IPS-18a (cell line): ENCODE measurements around the gene REEP2.

Experiments
- H3K27ac ChIP-seq: one replicate; pipeline ENCODE4 v1.5.1; 2013; ENCODE audit warnings: low read length
- H3K27me3 ChIP-seq: one replicate; pipeline ENCODE4 v1.6.1; 2013; ENCODE audit warnings: mild to moderate bottlenecking, low read length; ENCODE audit not compliant: control insufficient read depth, insufficient read depth
- H3K36me3 ChIP-seq: one replicate; pipeline ENCODE4 v1.6.1; 2013; ENCODE audit warnings: low read depth, low read length; ENCODE audit not compliant: control insufficient read depth
- H3K4me1 ChIP-seq: one replicate; pipeline ENCODE4 v1.6.1; 2013; ENCODE audit warnings: low read depth, low read length; ENCODE audit not compliant: control insufficient read depth
- H3K4me3 ChIP-seq: one replicate; pipeline ENCODE4 v1.5.1; 2013; ENCODE audit warnings: low read length
- H3K9ac ChIP-seq: one replicate; pipeline ENCODE4 v1.6.1; 2013; ENCODE audit warnings: mild to moderate bottlenecking, low read length, moderate library complexity
- H3K9me3 ChIP-seq: one replicate; pipeline ENCODE4 v1.6.1; 2013; ENCODE audit warnings: low read depth, low read length; ENCODE audit not compliant: control insufficient read depth

The REEP2 gene

GRCh38 chr5:138450971-138451370 lies 12.1 kb downstream of the REEP2 start:
- Histone ChIP-seq H3K4me3 (no peak overlapping the region), H3K9me3 (no peaks in the 10 kb centered on the region), H3K4me1 (peaks cover 20% of the 10 kb centered on the region), H3K36me3 (no peaks in the 10 kb centered on the region), H3K9ac (no peak overlapping the region), H3K27ac (no peak overlapping the region), H3K27me3 (no peaks in the 10 kb centered on the region)

- peaks cover 20% of the 10 kb centered on the region for H3K4me1 ChIP-seq
- H3K27me3 ChIP-seq = no peaks in the 10 kb centered on the region
- no peak overlapping the region for H3K9ac ChIP-seq
- no peaks in the 10 kb centered on the region for H3K36me3 ChIP-seq
- H3K27ac ChIP-seq = no peak overlapping the region
- H3K4me3 ChIP-seq = no peak overlapping the region
- H3K9me3 ChIP-seq = no peaks in the 10 kb centered on the region
These were observed 13.9 kb downstream of the REEP2 start for GRCh38 chr5:138452720-138453119.

GRCh38 chr5:138453590-138453989 lies 14.7 kb downstream of the REEP2 start:
- H3K27me3 ChIP-seq = no peaks in the 10 kb centered on the region

GRCh38 chr5:138454121-138454520 lies 15.3 kb downstream of the REEP2 start:
- Histone ChIP-seq H3K4me1 (peaks cover 15% of the 10 kb centered on the region), H3K27ac (no peak overlapping the region), H3K9ac (no peak overlapping the region), H3K27me3 (no peaks in the 10 kb centered on the region), H3K4me3 (no peak overlapping the region), H3K9me3 (no peaks in the 10 kb centered on the region), H3K36me3 (no peaks in the 10 kb centered on the region)

More at GRCh38 chr5:138453590-138453989, 14.7 kb downstream of the REEP2 start:
- peaks cover 20% of the 10 kb centered on the region for H3K4me1 ChIP-seq
- no peak overlapping the region for H3K9ac ChIP-seq
- no peaks in the 10 kb centered on the region for H3K36me3 ChIP-seq
- no peak overlapping the region for H3K4me3 ChIP-seq
- no peaks in the 10 kb centered on the region for H3K9me3 ChIP-seq
- H3K27ac ChIP-seq = no peak overlapping the region

GRCh38 chr5:138455232-138455930 lies 16.5 kb downstream of the REEP2 start:
- H3K9me3 ChIP-seq = no peaks in the 10 kb centered on the region
- H3K4me1 ChIP-seq = peaks cover 11% of the 10 kb centered on the region
- H3K27ac ChIP-seq = no peak overlapping the region
- no peaks in the 10 kb centered on the region for H3K27me3 ChIP-seq
- no peak overlapping the region for H3K4me3 ChIP-seq
- no peaks in the 10 kb centered on the region for H3K36me3 ChIP-seq
- H3K9ac ChIP-seq = no peak overlapping the region

- H3K9ac ChIP-seq = no peak overlapping the region
- H3K4me3 ChIP-seq = no peak overlapping the region
- no peak overlapping the region for H3K27ac ChIP-seq
- H3K9me3 ChIP-seq = no peaks in the 10 kb centered on the region
- peaks cover 16% of the 10 kb centered on the region for H3K4me1 ChIP-seq
- no peaks in the 10 kb centered on the region for H3K27me3 ChIP-seq
- no peaks in the 10 kb centered on the region for H3K36me3 ChIP-seq
These were observed 18.8 kb downstream of the REEP2 start for GRCh38 chr5:138457531-138458275.

- Histone ChIP-seq H3K4me3 (no peak overlapping the region), H3K9ac (no peak overlapping the region), H3K4me1 (peaks cover 16% of the 10 kb centered on the region), H3K9me3 (no peaks in the 10 kb centered on the region), H3K36me3 (no peaks in the 10 kb centered on the region), H3K27me3 (no peaks in the 10 kb centered on the region), H3K27ac (no peak overlapping the region)
These were observed 19.5 kb downstream of the REEP2 start for GRCh38 chr5:138458384-138458783.

- Histone ChIP-seq H3K4me3 (no peak overlapping the region), H3K4me1 (peaks cover 16% of the 10 kb centered on the region), H3K9ac (no peak overlapping the region), H3K9me3 (no peaks in the 10 kb centered on the region), H3K36me3 (no peaks in the 10 kb centered on the region), H3K27ac (no peak overlapping the region), H3K27me3 (no peaks in the 10 kb centered on the region)
These were observed 20.0 kb downstream of the REEP2 start for GRCh38 chr5:138458856-138459255.

- H3K36me3 ChIP-seq = no peaks in the 10 kb centered on the region
- H3K4me3 ChIP-seq = no peak overlapping the region
- no peaks in the 10 kb centered on the region for H3K27me3 ChIP-seq
- H3K9ac ChIP-seq = no peak overlapping the region
- H3K27ac ChIP-seq = no peak overlapping the region
- H3K9me3 ChIP-seq = no peaks in the 10 kb centered on the region
- peaks cover 16% of the 10 kb centered on the region for H3K4me1 ChIP-seq
These were observed 20.6 kb downstream of the REEP2 start for GRCh38 chr5:138459311-138459933.

GRCh38 chr5:138460032-138460693 lies 21.3 kb downstream of the REEP2 start:
- Histone ChIP-seq H3K27me3 (no peaks in the 10 kb centered on the region), H3K36me3 (no peaks in the 10 kb centered on the region), H3K9ac (no peak overlapping the region), H3K4me3 (no peak overlapping the region), H3K4me1 (peaks cover 13% of the 10 kb centered on the region), H3K9me3 (no peaks in the 10 kb centered on the region), H3K27ac (no peak overlapping the region)

- Histone ChIP-seq H3K27me3 (peaks cover 10% of the 10 kb centered on the region), H3K9me3 (no peaks in the 10 kb centered on the region), H3K4me3 (no peak overlapping the region), H3K36me3 (no peaks in the 10 kb centered on the region), H3K4me1 (peaks cover 5% of the 10 kb centered on the region), H3K9ac (no peak overlapping the region), H3K27ac (no peak overlapping the region)
These were observed 22.7 kb downstream of the REEP2 start for GRCh38 chr5:138461343-138462125.
